ENCODE measurements around the gene KRT81.
"Not testable (repeated sequence)": the region's sequence is repeated elsewhere in the genome, so short reads cannot be mapped to it uniquely, and the experiment has no call there.

Gene KRT81

GRCh38 chr12:52296572-52297215, 5.4 kb upstream of the KRT81 start:
- no peak for DNase-seq (ENCODE audit: low read depth)

DNA sequence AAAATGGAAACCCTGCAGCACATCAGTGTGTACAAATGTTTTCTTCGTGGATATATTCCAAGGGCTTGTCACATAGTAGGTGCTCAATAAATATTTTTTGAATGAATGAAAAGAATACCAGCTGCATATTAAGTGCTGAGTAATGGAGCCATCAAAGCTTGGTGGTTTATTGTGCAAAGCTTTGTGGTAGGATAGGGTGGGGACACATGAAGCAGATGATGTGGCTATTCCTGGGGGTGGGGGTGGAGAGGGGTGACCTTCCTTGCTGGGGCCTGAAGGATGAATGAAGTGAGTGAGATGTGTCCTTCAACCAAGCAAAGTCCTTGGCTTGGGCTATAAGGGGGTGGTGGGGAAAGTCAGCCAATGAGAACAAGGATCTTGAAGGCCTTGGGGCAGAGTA, 4.3 kb upstream of the KRT81 start:
- no peak for DNase-seq (ENCODE audit: low read depth)

DNA sequence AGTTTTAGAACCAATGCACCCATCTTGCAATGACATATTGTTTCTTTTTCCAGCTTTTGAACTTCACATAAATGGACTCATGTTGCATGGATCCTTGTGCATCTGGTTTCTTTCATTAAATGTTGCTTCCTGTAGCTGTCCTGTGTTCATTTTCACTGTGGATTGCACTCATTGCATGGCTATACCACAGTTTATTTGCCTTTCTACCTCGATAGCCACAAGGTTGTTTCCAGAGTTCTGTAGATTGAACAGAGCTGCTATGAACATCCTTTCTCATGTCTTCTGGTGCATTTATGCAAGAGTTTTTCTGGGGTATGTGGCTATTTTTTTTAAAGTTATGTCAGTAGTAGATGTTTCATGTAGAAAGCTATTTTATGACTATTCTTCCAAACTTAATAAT, 3.5 kb upstream of the KRT81 start:
- no peak for DNase-seq (ENCODE audit: low read depth)

- no peak for DNase-seq (ENCODE audit: low read depth)
Observed at GRCh38 chr12:52293926-52294325, 2.6 kb upstream of the KRT81 start.

DNA sequence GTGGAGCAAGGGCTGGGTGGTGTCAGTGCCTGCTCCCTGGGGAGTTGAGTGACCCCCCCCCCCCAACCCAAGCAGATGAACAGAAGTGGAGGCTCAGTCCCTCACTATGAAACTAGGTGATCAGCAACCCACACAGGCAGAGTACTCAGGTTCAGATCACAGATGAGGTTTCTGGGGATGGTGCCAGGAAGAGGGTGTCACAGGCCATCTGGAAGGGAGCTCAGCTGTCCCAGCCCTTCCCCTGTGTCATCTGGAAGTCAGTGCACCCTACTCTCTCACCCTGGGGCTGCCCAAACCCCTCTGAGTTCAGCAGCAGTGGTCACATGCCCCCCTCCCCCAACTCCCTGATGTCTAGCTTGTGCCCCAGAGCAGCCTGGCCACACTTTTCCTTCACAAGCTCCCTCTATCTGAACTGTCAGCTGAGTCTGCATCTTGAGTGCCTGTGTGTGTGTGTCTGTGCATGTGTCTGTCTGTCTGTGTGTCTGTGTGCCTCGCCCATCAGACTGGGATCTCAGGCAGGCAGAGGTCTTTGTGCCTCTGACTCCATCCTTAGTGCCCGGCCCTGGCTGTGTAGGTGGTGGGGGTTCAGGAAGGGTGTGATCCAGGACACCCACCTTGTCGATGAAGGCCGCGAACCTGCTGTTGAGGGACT, 725 bp downstream of the KRT81 start:
- DNase-seq (ENCODE audit: low read depth) = not testable (repeated sequence)

DNA sequence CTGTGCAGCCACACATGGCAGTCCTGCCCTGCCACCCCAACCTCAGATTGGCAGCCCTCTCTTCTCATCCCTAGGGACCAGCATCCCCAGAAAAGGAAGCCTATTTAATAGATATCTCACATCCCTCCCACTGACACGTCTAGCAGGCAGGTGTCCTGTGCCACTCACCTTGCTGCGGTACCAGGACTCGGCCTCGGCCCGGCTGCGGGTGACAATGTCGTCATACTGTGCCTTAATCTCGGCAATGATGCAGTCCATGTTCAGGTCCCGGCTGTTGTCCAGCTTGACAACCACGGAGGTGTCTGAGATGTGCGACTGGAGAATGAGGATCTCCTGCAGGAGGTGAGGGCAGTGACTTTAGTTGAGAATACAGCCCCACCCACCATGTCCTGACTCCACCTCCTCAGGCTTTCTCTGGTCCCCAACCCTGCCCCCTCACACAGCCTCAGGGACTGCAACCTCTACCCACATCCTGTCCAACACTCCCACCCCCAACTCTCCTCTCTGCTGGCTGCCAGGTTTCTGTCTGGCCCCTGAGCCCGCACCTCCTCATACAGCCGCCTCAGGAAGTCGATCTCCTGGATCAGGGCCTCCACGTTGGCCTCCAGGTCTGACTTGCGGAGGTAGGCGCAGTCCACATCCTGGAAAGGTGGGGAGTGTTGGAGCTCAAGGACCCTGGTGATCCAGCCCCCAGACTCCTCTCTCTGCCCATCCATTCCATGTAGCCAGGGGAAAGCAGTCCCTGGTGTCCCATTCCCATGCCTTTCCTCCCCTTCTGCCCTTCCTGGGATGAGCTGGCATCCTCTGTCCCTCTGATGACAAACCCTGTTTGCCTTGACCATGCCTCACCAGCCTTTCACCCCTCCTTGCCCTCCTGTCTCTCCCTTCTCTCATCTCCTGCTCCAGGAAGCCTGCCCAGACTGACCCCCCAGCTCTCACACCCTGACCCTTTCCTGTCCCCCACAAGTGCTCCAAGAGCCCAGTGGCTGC, 3.2 kb downstream of the KRT81 start:
- not testable (repeated sequence) for DNase-seq (ENCODE audit: low read depth)

- not testable (repeated sequence) for DNase-seq (ENCODE audit: low read depth)
Observed at GRCh38 chr12:52286857-52287785, 4.2 kb downstream of the KRT81 start.

- no peak for DNase-seq (ENCODE audit: low read depth)
Observed at GRCh38 chr12:52285851-52286530, 5.3 kb downstream of the KRT81 start.

DNA sequence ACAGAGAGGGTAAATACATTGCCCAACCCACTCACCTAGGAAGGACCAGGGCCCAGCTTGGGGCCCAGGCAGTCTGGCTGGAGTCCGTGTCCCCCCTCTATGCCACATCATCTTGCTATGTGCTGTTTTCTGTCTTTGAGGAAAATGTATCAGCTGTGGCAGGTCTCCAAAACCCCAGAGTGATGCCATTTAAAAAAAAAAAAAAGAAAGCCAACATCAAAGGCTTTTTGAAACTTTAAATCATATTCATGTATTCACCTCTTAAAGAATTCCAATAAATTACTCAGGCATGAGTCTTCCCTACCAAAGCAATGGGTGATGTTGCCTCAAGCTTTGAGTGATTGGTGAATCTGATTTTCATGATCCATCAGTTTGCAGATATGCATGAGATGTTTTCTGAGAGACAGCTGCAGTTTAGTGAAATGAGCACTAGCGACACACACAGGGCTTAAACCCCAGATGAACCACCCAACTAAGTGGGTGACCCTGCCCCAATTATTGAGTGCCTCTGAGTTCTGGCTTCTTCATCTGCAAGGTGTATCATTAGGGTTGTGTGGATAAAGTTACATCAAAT, 6.1 kb downstream of the KRT81 start:
- DNase-seq (ENCODE audit: low read depth) = no peak

DNA sequence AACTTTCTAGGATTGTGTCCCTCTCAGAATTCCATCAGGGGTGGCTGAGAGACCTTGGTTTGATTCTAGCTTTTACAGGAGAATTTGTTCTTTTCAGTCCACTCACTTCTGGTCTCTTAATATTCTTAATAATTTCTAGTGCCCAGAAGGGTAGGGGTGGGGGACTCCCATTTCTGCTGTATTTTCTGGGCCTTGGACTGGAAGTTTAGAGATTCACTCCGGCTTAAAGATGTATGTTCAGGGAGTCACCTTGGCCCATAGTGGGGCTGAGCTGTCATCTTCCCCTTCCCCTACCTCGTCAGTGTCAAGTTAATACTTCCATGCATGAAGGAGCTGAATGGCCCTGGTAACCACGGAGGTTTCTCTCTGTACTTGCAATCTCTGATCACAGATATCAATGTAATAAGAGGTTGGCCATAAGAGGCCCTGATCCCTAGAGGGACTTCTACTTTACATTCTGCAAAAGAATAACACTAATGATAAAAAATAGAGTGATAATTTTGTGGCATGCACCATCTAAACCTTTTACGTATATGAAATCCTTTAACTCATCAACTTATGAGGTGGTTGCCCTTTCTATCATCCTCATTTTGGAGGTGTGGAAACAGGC, 6.7 kb downstream of the KRT81 start:
- DNase-seq (ENCODE audit: low read depth) = no peak

GRCh38 chr12:52280796-52281560, 10.4 kb downstream of the KRT81 start:
- peak; percentile 97 for DNase-seq (ENCODE audit: low read depth)

DNA sequence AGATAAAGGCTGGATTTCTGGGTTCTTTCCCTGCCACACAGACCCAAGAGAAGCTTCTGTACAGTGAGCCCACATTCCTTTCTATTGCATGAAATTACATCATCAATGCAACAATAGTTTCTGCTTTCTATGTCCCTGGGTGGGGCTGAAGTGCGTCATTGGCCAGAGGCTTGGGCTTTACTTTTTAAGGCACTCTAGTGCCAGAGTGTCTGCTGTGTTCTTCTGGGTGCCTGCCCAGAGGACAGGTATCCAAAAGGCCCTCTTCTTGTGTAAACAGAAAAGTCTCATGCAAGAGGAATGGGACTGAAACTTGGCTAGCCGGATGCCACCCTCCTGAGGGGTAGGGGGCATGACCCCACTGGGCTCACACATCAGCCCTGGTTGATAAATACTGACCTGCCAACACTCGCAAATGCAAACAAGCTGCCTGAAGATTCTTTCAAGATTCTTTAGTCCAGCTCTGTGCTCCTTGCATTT, 11.0 kb downstream of the KRT81 start:
- DNase-seq (ENCODE audit: low read depth) = peak; percentile 85

DNA sequence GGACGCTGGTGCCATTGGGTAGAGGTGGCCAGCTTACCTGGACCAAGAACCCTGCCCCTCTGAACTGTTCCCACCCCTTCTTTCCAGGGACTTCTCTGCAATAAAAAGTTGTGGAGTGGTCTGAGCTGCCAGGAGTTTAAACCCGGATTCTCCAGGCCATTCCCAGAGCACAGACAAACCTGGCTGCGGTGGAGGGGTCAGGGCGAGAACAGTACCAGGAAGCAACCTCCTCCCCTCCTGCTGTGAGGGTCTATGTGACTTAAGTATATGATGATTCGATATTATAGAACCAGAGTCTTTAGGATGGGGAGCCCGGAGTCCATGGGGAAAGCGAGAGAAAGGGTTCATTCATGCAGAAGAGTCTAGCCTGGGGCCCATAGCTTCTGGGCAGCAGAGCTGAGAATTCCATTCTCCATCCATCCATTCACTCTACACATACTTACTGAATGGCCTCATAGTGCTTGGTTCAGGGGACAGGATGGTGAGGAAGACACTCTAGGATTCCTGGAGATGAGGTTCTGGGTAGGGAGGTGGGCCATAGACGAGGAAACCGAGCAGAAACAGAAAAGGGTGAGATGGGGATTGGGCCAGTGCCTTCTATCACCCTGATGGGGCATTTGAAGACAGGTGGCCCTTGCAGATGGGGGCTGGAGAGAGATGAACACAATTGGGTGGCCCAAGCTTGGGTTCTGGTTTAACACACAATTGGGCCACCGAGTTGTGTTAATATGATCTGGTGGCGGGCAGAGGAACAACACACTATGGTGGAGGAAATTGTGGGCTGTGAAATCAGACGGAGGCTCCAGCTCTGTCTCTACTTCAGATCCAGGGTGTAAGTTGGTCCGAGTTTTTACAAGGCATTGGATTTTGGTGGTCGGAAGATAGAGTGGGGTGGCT, 11.7 kb downstream of the KRT81 start:
- DNase-seq (ENCODE audit: low read depth) = no peak

DNA sequence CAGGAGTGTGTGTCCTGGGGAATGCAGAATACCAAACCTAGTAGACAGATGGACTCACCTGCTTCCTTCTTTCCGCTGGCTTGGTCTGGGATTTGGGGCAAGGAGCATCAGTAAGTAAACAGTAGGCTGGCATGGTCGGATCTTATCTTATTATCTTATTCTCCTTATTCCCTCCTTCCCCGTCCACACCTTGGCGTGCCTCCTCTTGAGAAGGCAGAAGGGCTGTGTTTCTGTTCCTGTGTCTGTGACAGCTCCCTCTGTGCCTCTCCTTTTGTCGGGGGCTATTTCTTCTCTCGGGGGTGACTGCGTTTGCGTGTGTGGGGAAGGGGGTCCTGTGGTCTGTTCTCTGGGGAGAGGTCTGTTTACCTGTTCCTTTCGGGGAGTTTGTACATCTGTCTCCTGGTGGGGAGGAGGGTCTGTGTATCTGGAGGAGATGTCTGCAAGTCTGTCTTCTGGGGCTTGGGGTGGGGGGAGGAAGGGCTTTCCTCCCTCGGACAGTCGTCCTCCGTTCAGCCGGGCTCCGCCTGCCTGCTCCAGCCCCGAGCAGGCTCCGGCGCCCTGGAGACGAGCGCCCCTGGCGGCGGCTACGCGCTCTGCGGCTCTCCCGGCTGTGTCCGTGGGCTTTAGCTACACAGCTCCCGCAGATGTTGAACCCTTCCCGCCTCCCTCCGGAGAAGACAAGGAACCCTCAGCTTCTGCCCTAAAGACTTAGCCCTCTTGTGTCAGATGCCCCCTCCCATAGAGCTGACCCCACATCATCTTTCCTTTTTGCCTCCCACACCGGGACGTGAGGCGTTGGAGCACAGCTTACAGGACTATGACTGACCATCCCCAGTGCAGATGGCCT, 12.5 kb downstream of the KRT81 start:
- no peak for DNase-seq (ENCODE audit: low read depth)

- no peak for DNase-seq (ENCODE audit: low read depth)
Observed at GRCh38 chr12:52277486-52278245, 13.7 kb downstream of the KRT81 start.

- no peak for DNase-seq (ENCODE audit: low read depth)
Observed at GRCh38 chr12:52275686-52276085, 15.6 kb downstream of the KRT81 start.

Data from GM04503 (cell line).